HL-60 (cell line): Measurements from ENCODE around the gene KCNQ1.
A peak's percentile ranks its signal among the peaks of the same experiment; 100 is the strongest.

Experiments used
- POLR2AphosphoS5 ChIP-seq: IDR thresholded peaks from 2 replicates; pipeline ENCODE4 v1.6.1; 2012; ENCODE audit warnings: low read depth
- SPI1 ChIP-seq: IDR thresholded peaks from 2 replicates; pipeline ENCODE4 v1.6.1; 2012; ENCODE audit warnings: low read depth, mild to moderate bottlenecking, borderline replicate concordance

DNA sequence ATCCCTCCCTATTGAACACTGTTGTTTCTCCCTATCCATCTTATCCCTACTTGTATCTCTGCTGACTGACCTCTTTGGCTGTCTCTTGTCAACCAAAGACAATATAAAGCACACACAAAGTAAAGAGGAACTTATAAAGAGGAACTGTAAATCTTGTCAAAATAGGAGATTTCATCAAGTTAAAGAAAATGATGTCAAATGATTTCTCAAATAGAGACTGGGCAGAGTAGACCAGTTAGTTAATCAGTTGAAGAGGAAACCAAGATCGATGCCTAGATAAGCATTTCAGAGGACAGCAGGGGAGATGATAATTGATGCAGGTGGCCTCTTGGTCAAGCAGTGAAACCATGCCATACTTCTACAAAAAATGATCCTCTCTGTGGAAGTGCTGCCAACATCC lies 232.3 kb downstream of the KCNQ1 start:
- no peak for TF ChIP-seq POLR2AphosphoS5
- peak; percentile 95 for TF ChIP-seq SPI1
